HepG2 (cell line): ENCODE measurements around the gene ZNF341. TPM values are rescaled to one million over a fixed set of nuclear protein-coding genes. Genes with fewer than 3 reads are reported as not detected.

Experiments
- CBX1 ChIP-seq: IDR thresholded peaks from one replicate; pipeline ENCODE4 v1.6.1; 2016; ENCODE audit warnings: antibody characterized with exemption, low read depth
- CBX2 ChIP-seq, 2 experiments: fragments of 200-600 bp in 1 of 2; sonication (generic); formaldehyde crosslinking in 1 of 2; IDR thresholded peaks; 2 replicates each; pipeline versions ENCODE4 v1.7.0 to v1.8.1; 2018 to 2022; ENCODE audit warnings: low read depth in 2 of 2, low read length in 1 of 2, mild to moderate bottlenecking in 1 of 2, missing genetic modification reagents in 1 of 2
- HMG20A ChIP-seq: IDR thresholded peaks from 2 replicates; pipeline ENCODE4 v1.6.1; 2016; ENCODE audit warnings: borderline replicate concordance
- ISX ChIP-seq: sonication (generic); formaldehyde crosslinking; conservative IDR thresholded peaks from 2 replicates; pipeline ENCODE4 v1.5.0; 2020; ENCODE audit warnings: missing genetic modification reagents
- KLF6 ChIP-seq: IDR thresholded peaks from 2 replicates; pipeline ENCODE4 v1.8.0; 2016; ENCODE audit warnings: missing biosample characterization, missing genetic modification reagents
- MEIS2 ChIP-seq: sonication (generic); formaldehyde crosslinking; IDR thresholded peaks from 2 replicates; pipeline ENCODE4 v1.9.0; 2021; ENCODE audit warnings: mild to moderate bottlenecking, missing genetic modification reagents
- MZF1 ChIP-seq: sonication (generic); formaldehyde crosslinking; IDR thresholded peaks from 2 replicates; pipeline ENCODE4 v1.8.1; 2023; ENCODE audit warnings: mild to moderate bottlenecking, missing genetic modification reagents, borderline replicate concordance
- NFYC ChIP-seq: IDR thresholded peaks from 2 replicates; pipeline ENCODE4 v1.6.1; 2016; ENCODE audit warnings: missing genetic modification reagents, missing compliant biosample characterization
- NONO ChIP-seq, 2 experiments: fragments of 450-650 bp in 1 of 2; sonication (generic) in 1 of 2; formaldehyde crosslinking in 1 of 2; IDR thresholded peaks in 1 of 2; conservative IDR thresholded peaks in 1 of 2; 2 replicates each; pipeline versions ENCODE4 v1.6.1 to v1.8.0; 2017 to 2022; ENCODE audit warnings: mild to moderate bottlenecking in 1 of 2, missing genetic modification reagents in 1 of 2, moderate library complexity in 1 of 2
- RORA ChIP-seq: sonication (generic); formaldehyde crosslinking; IDR thresholded peaks from 2 replicates; pipeline ENCODE4 v1.5.0; 2020; ENCODE audit warnings: mild to moderate bottlenecking, missing genetic modification reagents, moderate library complexity
- SNAPC4 ChIP-seq: sonication (generic); formaldehyde crosslinking; IDR thresholded peaks from 2 replicates; pipeline ENCODE4 v1.4.0; 2020; ENCODE audit warnings: mild to moderate bottlenecking, missing genetic modification reagents
- ZFP90 ChIP-seq: sonication (generic); formaldehyde crosslinking; IDR thresholded peaks from 2 replicates; pipeline ENCODE4 v1.8.0; 2022; ENCODE audit warnings: missing genetic modification reagents, mild to moderate bottlenecking, inconsistent platforms, borderline replicate concordance
- ZKSCAN8 ChIP-seq: IDR thresholded peaks from 2 replicates; pipeline ENCODE4 v1.6.1; 2016; ENCODE audit warnings: borderline replicate concordance, missing genetic modification reagents, missing compliant biosample characterization
- ZMYM2 ChIP-seq: sonication (generic); formaldehyde crosslinking; IDR thresholded peaks from 2 replicates; pipeline ENCODE4 v1.8.0; 2022; ENCODE audit warnings: mild to moderate bottlenecking, missing genetic modification reagents
- ZNF264 ChIP-seq: sonication (generic); formaldehyde crosslinking; IDR thresholded peaks from 2 replicates; pipeline ENCODE4 v1.4.0; 2020; ENCODE audit warnings: missing genetic modification reagents
- ZNF331 ChIP-seq: sonication (generic); formaldehyde crosslinking; IDR thresholded peaks from 2 replicates; pipeline ENCODE4 v1.4.0; 2020; ENCODE audit warnings: missing genetic modification reagents
- ZNF563 ChIP-seq: sonication (generic); formaldehyde crosslinking; IDR thresholded peaks from 2 replicates; pipeline ENCODE4 v1.8.0; 2022; ENCODE audit warnings: mild to moderate bottlenecking, moderate library complexity, missing genetic modification reagents
- ZNF691 ChIP-seq: sonication (generic); formaldehyde crosslinking; IDR thresholded peaks from 2 replicates; pipeline ENCODE4 v1.4.0; 2020; ENCODE audit warnings: missing genetic modification reagents, low read depth, mild to moderate bottlenecking, borderline replicate concordance
- ZNF883 ChIP-seq: sonication (generic); formaldehyde crosslinking; IDR thresholded peaks from 2 replicates; pipeline ENCODE4 v1.5.1; 2020; ENCODE audit warnings: mild to moderate bottlenecking, missing genetic modification reagents; ENCODE audit errors: not compliant biosample characterization
- polyA plus RNA-seq, 8 experiments: library from polyadenylated mRNA; depleted of rRNA in 3 of 8; stranded (reverse) in 7 of 8; unstranded in 1 of 8; fragments of >200 nt; fragmentation: Illumina TruSeq in 4 of 8; extraction: Trizol in 4 of 8; gene quantifications; 2 replicates each; pipeline versions ENCODE4 v1.2.1 to v1.2.3, GENCODE V29; 2011 to 2016; ENCODE audit warnings: low read depth in 4 of 8, missing spikeins in 1 of 8, mixed read lengths in 1 of 8; ENCODE audit not compliant: insufficient read depth in 1 of 8
- total RNA-seq, 5 experiments: library from RNA; depleted of rRNA; stranded (reverse); fragments of >200 nt; fragmentation: Illumina TruSeq; extraction: Trizol; gene quantifications; 2 replicates each; pipeline ENCODE4 v1.2.3, GENCODE V29; 2016; ENCODE audit warnings: low read depth in 1 of 5
- TF ChIP-seq, protein P1 (sequence below): sonication (generic); formaldehyde crosslinking; IDR thresholded peaks from 2 replicates; pipeline ENCODE4 v1.4.0; 2020; ENCODE audit warnings: low read depth, missing genetic modification reagents

Gene ZNF341
- total and polyA plus RNA-seq, 2 of the 13 experiments (the other 11 are each of a cell fraction or from before 2014, with no cell fraction given) = 1.1 to 2.2 TPM

DNA sequence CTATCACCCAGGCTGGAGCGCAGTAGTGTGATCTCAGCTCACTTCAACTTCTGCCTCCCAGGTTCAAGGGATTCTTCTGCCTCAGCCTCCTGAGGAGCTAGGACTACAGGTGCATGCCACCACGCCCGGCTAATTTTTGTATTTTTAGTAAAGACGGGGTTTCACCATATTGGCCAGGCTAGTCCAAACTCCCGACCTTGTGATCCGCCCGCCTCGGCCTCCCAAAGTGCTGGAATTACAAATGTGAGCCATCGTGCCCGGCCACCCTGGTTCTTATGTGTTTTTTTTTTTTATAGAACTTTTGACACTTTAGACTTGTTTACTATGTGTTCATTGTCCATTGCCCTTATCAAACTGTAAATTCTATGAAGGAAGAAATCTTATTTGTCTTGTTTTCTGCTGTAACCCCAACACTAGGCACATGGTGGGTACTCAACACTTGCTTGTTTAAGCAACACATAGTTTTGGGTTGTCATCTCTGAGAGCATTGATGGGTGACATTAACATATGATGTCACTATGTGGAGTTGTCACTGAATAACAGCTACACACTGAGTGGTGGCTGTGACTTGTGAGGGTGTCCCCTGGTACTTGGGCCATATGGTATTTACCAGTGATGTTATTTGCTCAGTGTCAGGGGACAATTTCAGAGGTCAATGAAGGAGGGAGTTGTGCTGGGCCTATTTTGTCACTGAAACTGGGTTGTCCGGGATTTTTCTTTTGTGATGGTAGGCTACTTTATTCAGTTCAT is 10.2 kb upstream of the ZNF341 start (continued):
- TF ChIP-seq SNAPC4 (CRISPR knock-in tag) = no peak
- no peak for TF ChIP-seq ZNF563
- peak; percentile 19; the same call in 1 of the 2 replicates for TF ChIP-seq MEIS2 (CRISPR knock-in tag)
- TF ChIP-seq NFYC (CRISPR knock-in tag) = no peak
- TF ChIP-seq ZNF691 (CRISPR knock-in tag) = no peak
- TF ChIP-seq ZMYM2 (CRISPR knock-in tag) = no peak
- no peak for TF ChIP-seq ZNF883 (CRISPR knock-in tag)
- no peak for TF ChIP-seq CBX1
- TF ChIP-seq KLF6 (CRISPR knock-in tag) = no peak
- TF ChIP-seq CBX2 (IDR thresholded peaks at IDR 0.05; ENCODE audit: low read depth, low read length) = no peak
- no peak for TF ChIP-seq CBX2 (CRISPR knock-in tag; IDR thresholded peaks at IDR 0.05; ENCODE audit: low read depth)
- TF ChIP-seq NONO (IDR thresholded peaks at IDR 0.05) = no peak
- 0 out of 2 replicates have a peak, but pooled peaks have one; percentile 39 for TF ChIP-seq NONO (CRISPR knock-in tag; conservative IDR thresholded peaks at IDR 0.05)
- TF ChIP-seq ZKSCAN8 = no peak
- peak; percentile 37; the same call in 1 of the 2 replicates for TF ChIP-seq ZNF331 (CRISPR knock-in tag)
- TF ChIP-seq ZFP90 = no peak
- TF ChIP-seq, protein P1, sequence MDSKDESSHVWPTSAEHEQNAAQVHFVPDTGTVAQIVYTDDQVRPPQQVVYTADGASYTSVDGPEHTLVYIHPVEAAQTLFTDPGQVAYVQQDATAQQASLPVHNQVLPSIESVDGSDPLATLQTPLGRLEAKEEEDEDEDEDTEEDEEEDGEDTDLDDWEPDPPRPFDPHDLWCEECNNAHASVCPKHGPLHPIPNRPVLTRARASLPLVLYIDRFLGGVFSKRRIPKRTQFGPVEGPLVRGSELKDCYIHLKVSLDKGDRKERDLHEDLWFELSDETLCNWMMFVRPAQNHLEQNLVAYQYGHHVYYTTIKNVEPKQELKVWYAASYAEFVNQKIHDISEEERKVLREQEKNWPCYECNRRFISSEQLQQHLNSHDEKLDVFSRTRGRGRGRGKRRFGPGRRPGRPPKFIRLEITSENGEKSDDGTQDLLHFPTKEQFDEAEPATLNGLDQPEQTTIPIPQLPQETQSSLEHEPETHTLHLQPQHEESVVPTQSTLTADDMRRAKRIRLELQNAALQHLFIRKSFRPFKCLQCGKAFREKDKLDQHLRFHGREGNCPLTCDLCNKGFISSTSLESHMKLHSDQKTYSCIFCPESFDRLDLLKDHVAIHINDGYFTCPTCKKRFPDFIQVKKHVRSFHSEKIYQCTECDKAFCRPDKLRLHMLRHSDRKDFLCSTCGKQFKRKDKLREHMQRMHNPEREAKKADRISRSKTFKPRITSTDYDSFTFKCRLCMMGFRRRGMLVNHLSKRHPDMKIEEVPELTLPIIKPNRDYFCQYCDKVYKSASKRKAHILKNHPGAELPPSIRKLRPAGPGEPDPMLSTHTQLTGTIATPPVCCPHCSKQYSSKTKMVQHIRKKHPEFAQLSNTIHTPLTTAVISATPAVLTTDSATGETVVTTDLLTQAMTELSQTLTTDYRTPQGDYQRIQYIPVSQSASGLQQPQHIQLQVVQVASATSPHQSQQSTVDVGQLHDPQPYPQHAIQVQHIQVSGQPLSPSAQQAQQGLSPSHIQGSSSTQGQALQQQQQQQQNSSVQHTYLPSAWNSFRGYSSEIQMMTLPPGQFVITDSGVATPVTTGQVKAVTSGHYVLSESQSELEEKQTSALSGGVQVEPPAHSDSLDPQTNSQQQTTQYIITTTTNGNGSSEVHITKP (CRISPR knock-in tag) = peak; percentile 96
- no peak for TF ChIP-seq RORA
- TF ChIP-seq MZF1 = no peak
- no peak for TF ChIP-seq HMG20A (CRISPR knock-in tag)
- TF ChIP-seq ZNF264 = no peak
- TF ChIP-seq ISX (CRISPR knock-in tag) = no peak
